Activated CD4-positive, alpha-beta T cell treated with anti-CD3 and anti-CD28 coated beads for 36 hours (primary cell): ENCODE results near the gene ZNF708. TPM values are rescaled to one million over a fixed set of nuclear protein-coding genes. Genes with fewer than 3 reads are reported as not detected.
"Not testable (repeated sequence)": the region's sequence is repeated elsewhere in the genome, so short reads cannot be mapped to it uniquely, and the experiment has no call there.

Experiments used
- ATAC-seq: fragments of 200-7000 bp; cut with Tn5 transposase; one replicate; pipeline ENCODE4 v1.10.0; 2021; ENCODE audit warnings: mild to moderate bottlenecking, moderate library complexity
- CTCF ChIA-PET: fragments of 350-600 bp; sonication (Branson Sonifier 250); formaldehyde crosslinking; loops from one replicate; lab custom pipeline; 2021; ENCODE audit warnings: antibody characterized with exemption; lab: Charles Lee
- POLR2A ChIA-PET: fragments of 350-600 bp; sonication (Branson Sonifier 250); formaldehyde crosslinking; loops from one replicate; lab custom pipeline; 2021; ENCODE audit warnings: antibody characterized with exemption, inconsistent platforms; lab: Charles Lee
- DNase-seq: peaks from one replicate; pipeline ENCODE4 v3.0.0-alpha.2; 2020
- H3K27ac Mint-ChIP-seq: one replicate; pipeline ENCODE4 v1.8.0; 2021; ENCODE audit warnings: mixed read lengths
- H3K27me3 Mint-ChIP-seq: one replicate; pipeline ENCODE4 v1.8.0; 2021; ENCODE audit warnings: mixed read lengths
- H3K36me3 Mint-ChIP-seq: one replicate; pipeline ENCODE4 v1.8.0; 2021; ENCODE audit warnings: low read depth, mixed read lengths
- H3K4me1 Mint-ChIP-seq: one replicate; pipeline ENCODE4 v1.8.0; 2021; ENCODE audit warnings: mixed read lengths
- H3K4me3 Mint-ChIP-seq: one replicate; pipeline ENCODE4 v1.8.0; 2021; ENCODE audit warnings: mild to moderate bottlenecking, moderate library complexity, mixed read lengths
- H3K9me3 Mint-ChIP-seq: one replicate; pipeline ENCODE4 v1.8.0; 2021; ENCODE audit warnings: low read depth, mixed read lengths
- intact Hi-C, 2 experiments: fragments of 100-400 bp; cut with DNase I in 1 of 2; cut with micrococcal nuclease in 1 of 2; formaldehyde crosslinking; loops; one replicate each; pipeline versions ENCODE4 v1.14.2 to v1.15.1; 2022 to 2024; cut with DNase I, micrococcal nuclease
- total RNA-seq, 2 experiments: library from RNA; stranded (reverse); gene quantifications; one replicate each; pipeline ENCODE4 v1.2.3, GENCODE V29; 2021

ZNF708 gene
- total RNA-seq, result 10 to 100 TPM; 11.7 to 11.8 TPM

- no peaks in the 10 kb centered on the region for H3K27me3 Mint-ChIP-seq
- CTCF ChIA-PET, result interaction anchor here (0.6 to 1.8 kb wide), 6 partner anchors 14 to 259 kb away, joined by 3 to 6 read pairs (median 4); partner anchors contain the start of gene ZNF493
- intact Hi-C loops, result loop anchor here (1.0 to 10.0 kb wide), 10 partner anchors 29 to 723 kb away; partner anchors contain the start of genes ZNF493 (in 2 of the 2), ZNF738 (in 2 of the 2), ZNF257 (in 1 of the 2) and ZNF429 (in 1 of the 2)
- POLR2A ChIA-PET, result interaction anchor here (0.7 to 2.4 kb wide), 9 partner anchors 13 to 1921 kb away, joined by 3 to 7 read pairs (median 4); partner anchors contain the start of genes ZNF429, ZNF43, ZNF431 and ZNF724
- peaks cover 35% of the 10 kb centered on the region for H3K36me3 Mint-ChIP-seq
- peak within 1 kb of the TSS; percentile 100 for H3K27ac Mint-ChIP-seq
- H3K4me3 Mint-ChIP-seq, result peak within 1 kb of the TSS; percentile 97
- H3K4me1 Mint-ChIP-seq, result peaks cover 33% of the 10 kb centered on the region
- H3K9me3 Mint-ChIP-seq, result peaks cover 12% of the 10 kb centered on the region
- peak; percentile 100 for ATAC-seq
- DNase-seq, result peak; percentile 85
These were observed at the start of gene ZNF708 for GRCh38 chr19:21328885-21329605. ZNF708 (minus strand) TSS chr19:21329410; CDS start chr19:21329212, 198 bp downstream.

GRCh38 chr19:21362291-21362690 is 33.1 kb upstream of the ZNF708 start:
- Mint-ChIP-seq H3K36me3 (peaks cover 58% of the 10 kb centered on the region), H3K4me3 (no peak overlapping the region), H3K4me1 (peaks cover 10% of the 10 kb centered on the region), H3K27me3 (no peaks in the 10 kb centered on the region), H3K9me3 (peaks cover under 1% of the 10 kb centered on the region), H3K27ac (no peak overlapping the region)
- DNase-seq, result no peak
- intact Hi-C loops, result no loop called here
- ChIA-PET POLR2A (no interaction called here), CTCF (interaction anchor here (0.7 kb wide), 1 partner anchor 465 kb away, joined by 3 read pairs; no protein-coding TSS in a partner anchor)
- ATAC-seq, result no peak

GRCh38 chr19:21358768-21359451 is 29.7 kb upstream of the ZNF708 start, which contains the start of gene ZNF738:
ZNF738 (plus strand) TSS chr19:21359000; CDS start chr19:21359141, 141 bp downstream.
- intact Hi-C loops, result loop anchor here (1.0 to 2.0 kb wide), 8 partner anchors 30 to 698 kb away; partner anchors contain the start of genes ZNF493 (in 2 of the 2), ZNF708 (in 2 of the 2), ZNF429 (in 1 of the 2) and ZNF626 (in 1 of the 2)
- ATAC-seq, result peak; percentile 98
- ChIA-PET CTCF (interaction anchor here (0.6 kb wide), 1 partner anchor 92 kb away, joined by 4 read pairs; no protein-coding TSS in a partner anchor), POLR2A (interaction anchor here (1.1 kb wide), 1 partner anchor 30 kb away, joined by 4 read pairs; the partner anchor contains the start of gene ZNF708)
- H3K36me3 Mint-ChIP-seq, result peaks cover 31% of the 10 kb centered on the region
- peak; percentile 94 for DNase-seq
- peaks cover 10% of the 10 kb centered on the region for H3K4me1 Mint-ChIP-seq
- peak within 1 kb of the TSS; percentile 99 for H3K27ac Mint-ChIP-seq
- no peaks in the 10 kb centered on the region for H3K27me3 Mint-ChIP-seq
- no peaks in the 10 kb centered on the region for H3K9me3 Mint-ChIP-seq
- H3K4me3 Mint-ChIP-seq, result peak within 1 kb of the TSS; percentile 99

- no peak overlapping the region for H3K27ac Mint-ChIP-seq
- peaks cover 5% of the 10 kb centered on the region for H3K4me1 Mint-ChIP-seq
- ChIA-PET CTCF (no interaction called here), POLR2A (no interaction called here)
- no peak for DNase-seq
- intact Hi-C loops, result no loop called here
- ATAC-seq, result no peak
- peaks cover 3% of the 10 kb centered on the region for H3K36me3 Mint-ChIP-seq
- H3K27me3 Mint-ChIP-seq, result no peaks in the 10 kb centered on the region
- peaks cover 8% of the 10 kb centered on the region for H3K9me3 Mint-ChIP-seq
- H3K4me3 Mint-ChIP-seq, result no peak overlapping the region
These were observed 23.6 kb upstream of the ZNF708 start for GRCh38 chr19:21352830-21353229.

- POLR2A ChIA-PET, DNase-seq, H3K4me1 Mint-ChIP-seq, intact Hi-C loops, H3K4me3 Mint-ChIP-seq, H3K27ac Mint-ChIP-seq, H3K36me3 Mint-ChIP-seq, CTCF ChIA-PET, H3K27me3 Mint-ChIP-seq, ATAC-seq: not testable (repeated sequence)
- H3K9me3 Mint-ChIP-seq, result peaks cover 11% of the 10 kb centered on the region
These were observed 15.6 kb upstream of the ZNF708 start for GRCh38 chr19:21344841-21345240.

GRCh38 chr19:21335721-21336120 is 6.5 kb upstream of the ZNF708 start:
- DNase-seq (no peak), ATAC-seq (no peak)
- no peak overlapping the region for H3K27ac Mint-ChIP-seq
- intact Hi-C loops, result no loop called here
- ChIA-PET POLR2A (no interaction called here), CTCF (no interaction called here)
- peaks cover 10% of the 10 kb centered on the region for H3K36me3 Mint-ChIP-seq
- no peaks in the 10 kb centered on the region for H3K27me3 Mint-ChIP-seq
- peaks cover 33% of the 10 kb centered on the region for H3K9me3 Mint-ChIP-seq
- no peaks in the 10 kb centered on the region for H3K4me1 Mint-ChIP-seq
- H3K4me3 Mint-ChIP-seq, result no peak overlapping the region

GRCh38 chr19:21328406-21328805 is 804 bp downstream of the ZNF708 start:
- H3K4me3 Mint-ChIP-seq, result peak overlapping the region; percentile 97
- ChIA-PET POLR2A (interaction anchor here (1.0 to 2.4 kb wide), 4 partner anchors 177 to 524 kb away, joined by 4 to 7 read pairs (median 5); partner anchors contain the start of genes ZNF429, ZNF431 and ZNF85), CTCF (interaction anchor here (0.6 to 1.8 kb wide), 5 partner anchors 13 to 177 kb away, joined by 3 to 6 read pairs (median 4); partner anchors contain the start of gene ZNF429)
- no peaks in the 10 kb centered on the region for H3K27me3 Mint-ChIP-seq
- no peak for DNase-seq
- peaks cover 10% of the 10 kb centered on the region for H3K9me3 Mint-ChIP-seq
- peaks cover 35% of the 10 kb centered on the region for H3K4me1 Mint-ChIP-seq
- peaks cover 38% of the 10 kb centered on the region for H3K36me3 Mint-ChIP-seq
- ATAC-seq, result no peak
- H3K27ac Mint-ChIP-seq, result peak overlapping the region; percentile 100
- intact Hi-C loops, result loop anchor here (2.0 to 10.0 kb wide), 7 partner anchors 30 to 724 kb away; partner anchors contain the start of genes ZNF493 (in 2 of the 2), ZNF257 (in 1 of the 2), ZNF430 (in 1 of the 2) and ZNF714 (in 1 of the 2)

- ATAC-seq (no peak), DNase-seq (no peak)
- no peak overlapping the region for H3K4me3 Mint-ChIP-seq
- intact Hi-C loops, result loop anchor here in 1 of 2 experiments (5.0 to 10.0 kb wide), 5 partner anchors 239 to 726 kb away; partner anchors contain the start of genes ZNF257, ZNF430 and ZNF714
- H3K27me3 Mint-ChIP-seq, result no peaks in the 10 kb centered on the region
- no peak overlapping the region for H3K27ac Mint-ChIP-seq
- POLR2A ChIA-PET, result no interaction called here
- peaks cover 10% of the 10 kb centered on the region for H3K9me3 Mint-ChIP-seq
- H3K4me1 Mint-ChIP-seq, result peaks cover 58% of the 10 kb centered on the region
- peaks cover 54% of the 10 kb centered on the region for H3K36me3 Mint-ChIP-seq
- CTCF ChIA-PET, result no interaction called here
These were observed 3.0 kb downstream of the ZNF708 start for GRCh38 chr19:21326169-21326568.

- peaks cover 11% of the 10 kb centered on the region for H3K9me3 Mint-ChIP-seq
- CTCF ChIA-PET, result interaction anchor here (0.6 kb wide), 1 partner anchor 871 kb away, joined by 3 read pairs; no protein-coding TSS in a partner anchor
- peaks cover 65% of the 10 kb centered on the region for H3K4me1 Mint-ChIP-seq
- DNase-seq (no peak), ATAC-seq (no peak)
- no peaks in the 10 kb centered on the region for H3K27me3 Mint-ChIP-seq
- intact Hi-C loops, result loop anchor here in 1 of 2 experiments (10.0 kb wide), 3 partner anchors 238 to 532 kb away; partner anchors contain the start of gene ZNF714
- no peak overlapping the region for H3K27ac Mint-ChIP-seq
- POLR2A ChIA-PET, result no interaction called here
- no peak overlapping the region for H3K4me3 Mint-ChIP-seq
- peaks cover 66% of the 10 kb centered on the region for H3K36me3 Mint-ChIP-seq
These were observed 6.2 kb downstream of the ZNF708 start for GRCh38 chr19:21323000-21323399.

DNA sequence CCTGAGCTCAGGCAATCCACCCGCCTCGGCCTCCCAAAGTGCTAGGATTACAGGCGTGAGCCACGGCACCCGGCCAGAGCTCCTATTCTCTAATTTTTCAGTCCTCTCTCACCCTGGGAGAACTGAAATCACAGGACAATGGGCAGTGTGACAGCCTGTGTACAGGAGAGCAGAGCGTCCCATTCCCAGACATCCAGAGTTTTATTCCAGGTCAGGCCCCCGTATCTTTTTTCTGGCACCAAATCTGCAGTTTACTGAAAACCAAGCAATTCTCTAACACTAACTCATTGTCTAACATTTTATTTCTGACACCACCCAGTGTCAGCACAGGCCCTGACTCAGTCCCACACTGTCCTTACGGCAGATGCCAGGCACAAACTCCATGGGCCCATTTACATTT is 6.7 kb downstream of the ZNF708 start:
- Mint-ChIP-seq H3K4me3 (no peak overlapping the region), H3K4me1 (peaks cover 63% of the 10 kb centered on the region), H3K36me3 (peaks cover 63% of the 10 kb centered on the region), H3K27me3 (no peaks in the 10 kb centered on the region), H3K9me3 (peaks cover 11% of the 10 kb centered on the region), H3K27ac (no peak overlapping the region)
- POLR2A ChIA-PET, result no interaction called here
- no peak for ATAC-seq
- CTCF ChIA-PET, result interaction anchor here (0.6 kb wide), 1 partner anchor 871 kb away, joined by 3 read pairs; no protein-coding TSS in a partner anchor
- DNase-seq, result no peak
- intact Hi-C loops, result loop anchor here in 1 of 2 experiments (10.0 kb wide), 3 partner anchors 238 to 532 kb away; partner anchors contain the start of gene ZNF714
